ENCODE data around the gene PIGV.

PIGV gene

GRCh38 chr1:26771643-26772321 is 16.0 kb upstream of the PIGV start:
- H3K4me3 ChIP-seq (ENCODE audit: low read depth, low read length): no peak overlapping the region
- peak; percentile 21 for DNase-seq (ENCODE audit: low read depth)
- no peak for TF ChIP-seq CTCF (IDR thresholded peaks at IDR 0.05; ENCODE audit: insufficient read depth, low read depth, low read length, missing control alignments)

GRCh38 chr1:26772687-26773086 is 15.1 kb upstream of the PIGV start:
- H3K4me3 ChIP-seq (ENCODE audit: low read depth, low read length): no peak overlapping the region
- TF ChIP-seq CTCF (IDR thresholded peaks at IDR 0.05; ENCODE audit: insufficient read depth, low read depth, low read length, missing control alignments): no peak
- no peak for DNase-seq (ENCODE audit: low read depth)

- no peak overlapping the region for H3K4me3 ChIP-seq (ENCODE audit: low read depth, low read length)
- no peak for DNase-seq (ENCODE audit: low read depth)
- TF ChIP-seq CTCF (IDR thresholded peaks at IDR 0.05; ENCODE audit: insufficient read depth, low read depth, low read length, missing control alignments): no peak
Observed at GRCh38 chr1:26774462-26774861, 13.3 kb upstream of the PIGV start.

- no peak overlapping the region for H3K4me3 ChIP-seq (ENCODE audit: low read depth, low read length)
- DNase-seq (ENCODE audit: low read depth): no peak
- TF ChIP-seq CTCF (IDR thresholded peaks at IDR 0.05; ENCODE audit: insufficient read depth, low read depth, low read length, missing control alignments): no peak
Observed at GRCh38 chr1:26775666-26776065, 12.1 kb upstream of the PIGV start.

GRCh38 chr1:26779098-26779668 is 8.6 kb upstream of the PIGV start:
- DNase-seq (ENCODE audit: low read depth): no peak
- no peak for TF ChIP-seq CTCF (IDR thresholded peaks at IDR 0.05; ENCODE audit: insufficient read depth, low read depth, low read length, missing control alignments)
- H3K4me3 ChIP-seq (ENCODE audit: low read depth, low read length): no peak overlapping the region

- no peak overlapping the region for H3K4me3 ChIP-seq (ENCODE audit: low read depth, low read length)
- no peak for DNase-seq (ENCODE audit: low read depth)
- no peak for TF ChIP-seq CTCF (IDR thresholded peaks at IDR 0.05; ENCODE audit: insufficient read depth, low read depth, low read length, missing control alignments)
Observed at GRCh38 chr1:26780344-26780957, 7.3 kb upstream of the PIGV start.

All from GM12865 (cell line).